ENCODE measurements around the gene THEM5. TPM values are rescaled to one million over a fixed set of nuclear protein-coding genes. Genes with fewer than 3 reads are reported as not detected.

THEM5 gene
- total RNA-seq, 1 donor from 2014 or later, result not detected

DNA sequence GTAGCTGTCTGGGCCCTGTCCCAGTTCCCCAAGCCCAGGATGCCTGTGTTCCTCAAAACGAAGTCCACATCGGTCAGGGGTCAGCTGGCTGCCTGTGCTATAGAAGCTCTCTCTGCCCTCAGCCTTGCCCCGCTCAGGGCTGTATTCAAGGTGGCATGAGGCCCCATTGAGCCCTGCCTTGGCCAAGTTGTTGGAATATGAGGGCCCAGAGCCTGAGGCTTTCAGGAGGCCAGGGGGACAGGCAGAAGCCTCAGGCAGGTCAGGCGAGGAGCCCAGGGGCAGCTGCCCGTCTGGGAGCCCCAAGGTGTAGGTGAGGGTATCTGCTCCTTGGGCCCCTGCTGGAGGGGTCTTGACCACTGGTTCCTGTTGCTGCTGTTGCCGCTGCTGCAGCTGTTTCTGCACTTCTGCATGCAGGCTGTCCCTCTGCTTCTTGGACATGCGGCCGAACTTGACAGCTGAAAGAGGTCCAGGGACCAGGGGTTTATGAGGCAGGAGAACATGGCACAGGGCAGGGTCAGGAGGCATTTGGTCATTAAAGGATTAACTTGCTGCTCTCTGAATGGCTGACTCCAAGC lies 38.5 kb downstream of the THEM5 start:
- no peak for ATAC-seq
- Histone ChIP-seq H3K4me1 (no peaks in the 10 kb centered on the region), H3K27me3 (no peaks in the 10 kb centered on the region), H3K36me3 (no peaks in the 10 kb centered on the region), H3K9me3 (no peaks in the 10 kb centered on the region), H3K27ac (peak overlapping the region; percentile 42), H3K4me3 (no peak overlapping the region)
- no peak for TF ChIP-seq CTCF (IDR thresholded peaks at IDR 0.05)
- intact Hi-C loops (cut with DNase I), result no loop called here
- DNase-seq, result peak; percentile 50

DNA sequence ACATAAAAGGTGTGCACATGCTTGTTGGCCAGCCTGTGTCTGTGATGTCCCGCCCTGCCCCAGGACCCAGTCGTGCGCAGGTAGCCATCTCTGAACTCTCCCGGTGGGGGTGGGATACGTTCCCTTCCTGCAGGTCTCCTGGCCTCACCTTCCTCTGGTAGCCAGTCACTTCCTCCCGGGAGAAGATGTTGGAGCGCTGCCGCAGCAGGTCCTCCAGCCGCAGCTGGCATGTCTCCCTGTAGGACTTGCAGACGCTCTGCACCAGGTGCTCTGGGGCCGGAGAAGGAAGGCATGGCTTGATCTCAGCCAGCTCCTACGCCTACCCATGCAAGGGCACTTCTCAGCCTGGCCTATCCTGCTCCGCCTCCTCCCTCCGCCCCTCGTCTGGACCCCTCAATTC lies 39.1 kb downstream of the THEM5 start:
- Histone ChIP-seq H3K27ac (no peak overlapping the region), H3K9me3 (no peaks in the 10 kb centered on the region), H3K27me3 (no peaks in the 10 kb centered on the region), H3K4me3 (no peak overlapping the region), H3K4me1 (no peaks in the 10 kb centered on the region), H3K36me3 (no peaks in the 10 kb centered on the region)
- intact Hi-C loops (cut with DNase I), result no loop called here
- peak; percentile 60 for DNase-seq
- no peak for TF ChIP-seq CTCF (IDR thresholded peaks at IDR 0.05)
- ATAC-seq, result no peak

- ATAC-seq (no peak), DNase-seq (peak; percentile 46)
- H3K4me3 ChIP-seq, result no peak overlapping the region
- no peaks in the 10 kb centered on the region for H3K36me3 ChIP-seq
- intact Hi-C loops (cut with DNase I), result no loop called here
- H3K4me1 ChIP-seq, result no peaks in the 10 kb centered on the region
- no peak overlapping the region for H3K27ac ChIP-seq
- H3K9me3 ChIP-seq, result no peaks in the 10 kb centered on the region
- TF ChIP-seq CTCF (IDR thresholded peaks at IDR 0.05), result no peak
- no peaks in the 10 kb centered on the region for H3K27me3 ChIP-seq
Observed at GRCh38 chr1:151813271-151813977, 40.1 kb downstream of the THEM5 start.

DNA sequence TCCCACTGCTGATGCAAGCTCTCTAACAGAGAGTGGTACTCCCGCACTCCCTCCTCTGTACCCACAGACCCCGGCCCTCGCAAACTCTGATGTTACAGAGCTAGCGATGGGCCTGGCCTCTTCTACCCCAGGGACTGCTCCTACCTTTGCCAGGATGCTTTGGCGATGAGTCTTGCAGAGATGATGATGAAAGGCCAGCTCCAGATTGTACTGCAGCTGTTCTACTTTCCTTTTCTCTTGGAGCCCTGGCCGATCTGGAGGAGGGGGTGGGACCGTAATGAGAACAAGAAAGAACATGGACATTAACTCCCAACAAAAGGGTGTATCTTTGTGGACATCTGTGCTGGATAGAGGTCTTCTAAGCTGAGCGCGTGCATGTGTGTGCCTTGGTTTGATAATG lies 42.3 kb downstream of the THEM5 start:
- intact Hi-C loops (cut with DNase I), result no loop called here
- H3K36me3 ChIP-seq, result no peaks in the 10 kb centered on the region
- H3K27ac ChIP-seq, result no peak overlapping the region
- no peak for TF ChIP-seq CTCF (IDR thresholded peaks at IDR 0.05)
- ATAC-seq (no peak), DNase-seq (peak; percentile 25)
- H3K9me3 ChIP-seq, result no peaks in the 10 kb centered on the region
- no peak overlapping the region for H3K4me3 ChIP-seq
- no peaks in the 10 kb centered on the region for H3K27me3 ChIP-seq
- H3K4me1 ChIP-seq, result no peaks in the 10 kb centered on the region

DNA sequence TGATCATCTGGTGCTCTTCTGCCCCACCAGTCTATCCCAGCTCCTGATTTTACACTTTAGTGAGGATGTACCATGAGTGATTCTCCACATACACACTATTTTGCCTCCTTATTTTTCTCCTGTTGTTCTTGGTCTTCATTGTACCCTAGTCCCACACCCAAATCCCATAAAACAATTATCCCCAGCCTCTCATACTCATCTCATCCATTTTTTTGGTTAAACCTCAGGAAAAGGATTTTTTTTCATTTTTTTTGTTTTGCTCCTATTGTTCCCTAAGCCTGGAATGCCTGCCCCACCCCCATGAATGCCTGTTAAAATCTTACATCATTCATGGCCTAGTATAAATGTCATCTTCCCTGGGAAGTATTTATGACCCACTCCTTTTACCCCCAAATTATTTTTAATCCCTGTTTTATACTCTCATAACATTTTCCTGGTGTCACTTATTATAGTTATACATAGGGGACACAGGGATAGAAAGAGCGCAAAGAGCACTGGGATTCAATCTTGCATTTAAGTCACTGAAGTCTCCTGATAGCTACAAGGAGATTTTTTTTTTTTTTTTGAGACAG lies 43.4 kb downstream of the THEM5 start:
- intact Hi-C loops (cut with DNase I), result no loop called here
- no peak overlapping the region for H3K27ac ChIP-seq
- H3K27me3 ChIP-seq, result no peaks in the 10 kb centered on the region
- DNase-seq, result no peak
- H3K36me3 ChIP-seq, result no peaks in the 10 kb centered on the region
- no peak for TF ChIP-seq CTCF (IDR thresholded peaks at IDR 0.05)
- no peaks in the 10 kb centered on the region for H3K9me3 ChIP-seq
- no peak overlapping the region for H3K4me3 ChIP-seq
- no peaks in the 10 kb centered on the region for H3K4me1 ChIP-seq
- ATAC-seq, result no peak

Measured in upper lobe of right lung (tissue), 1 donor.